ENCODE measurements around the gene BMPER.

BMPER gene

DNA sequence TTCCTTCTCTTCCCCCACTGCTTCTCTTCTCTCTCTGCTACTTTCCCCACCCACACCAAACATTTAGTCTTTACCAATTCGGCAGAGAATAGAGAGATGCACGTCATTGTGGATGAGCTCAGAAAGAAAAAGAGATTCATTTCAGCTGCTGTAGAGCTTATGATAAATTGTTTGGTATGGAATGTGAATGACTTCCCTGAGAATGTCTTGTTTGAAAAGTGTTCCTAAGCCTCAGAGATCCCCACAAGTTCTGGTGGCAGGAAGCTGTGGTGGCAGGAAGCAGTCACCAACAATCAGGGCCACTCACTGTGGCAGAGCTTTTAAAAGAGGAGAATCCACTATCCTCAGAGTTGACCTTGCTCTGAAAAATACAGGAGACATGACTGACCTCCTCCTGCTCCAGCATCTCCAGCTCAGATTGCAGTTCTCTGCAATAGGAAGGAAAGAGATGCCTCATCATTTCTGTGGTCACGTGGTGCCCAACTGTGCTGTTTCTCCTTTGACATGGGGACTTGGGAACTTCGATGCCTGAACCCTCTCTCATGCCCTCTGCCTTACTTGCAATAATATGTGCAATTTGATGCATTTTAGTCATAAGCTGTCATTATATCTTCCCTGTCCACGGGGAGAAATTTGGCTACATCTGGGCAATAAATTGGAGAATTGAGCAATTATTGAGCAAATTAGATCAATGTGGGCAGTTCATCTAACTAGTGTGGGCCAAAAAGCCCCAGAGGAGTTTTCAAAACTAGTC is 76.5 kb downstream of the BMPER start:
- H3K36me3 ChIP-seq (ENCODE audit: insufficient read depth, low read length), result no peaks in the 10 kb centered on the region
- H3K4me1 ChIP-seq (ENCODE audit: insufficient read depth, low read length), result peaks cover 6% of the 10 kb centered on the region; the same call in 1 of the 2 replicates
- no peaks in the 10 kb centered on the region for H3K9me3 ChIP-seq (ENCODE audit: control insufficient read depth, insufficient read depth, low read length)
- no peak overlapping the region for H3K9ac ChIP-seq (ENCODE audit: low read depth, low read length)

DNA sequence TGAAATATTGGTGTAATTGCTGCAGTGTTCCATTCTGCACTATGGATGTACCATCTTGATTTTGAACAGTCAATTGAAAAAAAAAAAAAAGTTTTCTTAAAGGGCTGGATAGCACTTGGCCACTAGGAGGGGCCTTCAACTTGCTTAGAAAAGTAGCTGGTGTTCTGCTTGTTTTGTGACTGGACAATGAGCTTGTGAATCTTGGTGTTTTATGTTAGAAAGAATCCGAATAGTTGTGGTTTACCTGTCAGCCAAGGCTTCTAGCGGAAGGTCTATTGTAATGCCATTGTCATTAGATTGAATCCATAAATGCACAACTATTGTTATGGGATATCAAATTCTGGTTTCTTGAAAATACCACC is 77.1 kb downstream of the BMPER start:
- H3K9ac ChIP-seq (ENCODE audit: low read depth, low read length), result no peak overlapping the region
- H3K4me1 ChIP-seq (ENCODE audit: insufficient read depth, low read length), result peaks cover 10% of the 10 kb centered on the region; the same call in 1 of the 2 replicates
- no peaks in the 10 kb centered on the region for H3K36me3 ChIP-seq (ENCODE audit: insufficient read depth, low read length)
- no peaks in the 10 kb centered on the region for H3K9me3 ChIP-seq (ENCODE audit: control insufficient read depth, insufficient read depth, low read length)

GRCh38 chr7:33986451-33986850 is 81.1 kb downstream of the BMPER start:
- peaks cover 10% of the 10 kb centered on the region; the same call in 1 of the 2 replicates for H3K4me1 ChIP-seq (ENCODE audit: insufficient read depth, low read length)
- no peaks in the 10 kb centered on the region for H3K36me3 ChIP-seq (ENCODE audit: insufficient read depth, low read length)
- no peak overlapping the region for H3K9ac ChIP-seq (ENCODE audit: low read depth, low read length)
- H3K9me3 ChIP-seq (ENCODE audit: control insufficient read depth, insufficient read depth, low read length), result no peaks in the 10 kb centered on the region

DNA sequence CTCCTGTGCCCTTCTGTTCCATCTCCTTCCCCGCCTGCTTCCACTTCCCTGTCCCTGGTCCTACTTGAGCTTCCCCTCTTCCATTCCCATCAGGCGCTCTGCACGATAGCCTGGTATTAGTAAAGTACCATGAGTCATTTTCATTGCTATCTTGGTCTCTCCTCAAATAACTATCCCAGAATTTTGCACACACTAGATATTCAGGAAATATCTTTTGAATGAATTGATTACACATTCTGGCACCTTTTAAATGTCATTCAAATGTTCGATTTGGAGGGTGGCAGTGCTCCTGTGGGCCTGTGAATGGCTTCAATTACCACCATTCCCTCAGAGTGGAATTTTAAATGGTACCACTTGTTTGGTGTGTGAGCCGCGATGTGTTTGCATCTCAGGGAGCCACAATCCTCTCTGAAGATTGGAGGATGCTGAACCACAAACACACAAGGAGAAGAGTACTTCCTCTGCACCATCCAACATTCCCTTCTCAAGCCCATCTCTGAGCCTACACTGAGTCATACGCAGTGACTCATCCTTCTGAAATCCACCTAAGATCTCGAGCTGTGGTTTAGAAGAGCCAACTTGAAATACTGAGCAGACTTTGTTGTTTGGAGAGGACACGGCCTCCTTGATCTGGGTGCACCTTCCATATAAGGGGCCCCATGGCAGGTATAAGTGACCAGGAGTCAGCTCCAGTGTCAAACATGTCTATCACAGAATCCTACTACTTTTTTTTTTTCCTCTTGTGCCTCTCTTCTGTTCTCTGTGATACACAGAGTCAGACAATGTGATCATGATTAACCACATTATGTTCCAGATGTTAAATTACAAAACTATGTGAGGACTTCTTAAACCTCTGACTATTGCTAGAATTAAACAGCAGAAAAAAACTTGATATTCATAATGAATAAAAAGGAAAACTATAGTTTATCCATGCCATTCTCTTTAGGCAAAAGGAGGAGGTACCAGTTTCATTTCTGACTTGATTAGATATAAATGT is 81.9 kb downstream of the BMPER start:
- Histone ChIP-seq H3K36me3 (ENCODE audit: insufficient read depth, low read length) (no peaks in the 10 kb centered on the region), H3K9me3 (ENCODE audit: control insufficient read depth, insufficient read depth, low read length) (no peaks in the 10 kb centered on the region), H3K4me1 (ENCODE audit: insufficient read depth, low read length) (peaks cover 10% of the 10 kb centered on the region; the same call in 1 of the 2 replicates), H3K9ac (ENCODE audit: low read depth, low read length) (no peak overlapping the region)

- Histone ChIP-seq H3K4me1 (ENCODE audit: insufficient read depth, low read length) (no peaks in the 10 kb centered on the region), H3K9me3 (ENCODE audit: control insufficient read depth, insufficient read depth, low read length) (no peaks in the 10 kb centered on the region), H3K36me3 (ENCODE audit: insufficient read depth, low read length) (no peaks in the 10 kb centered on the region), H3K9ac (ENCODE audit: low read depth, low read length) (no peak overlapping the region)
These were observed 91.6 kb downstream of the BMPER start for GRCh38 chr7:33996899-33997298.

DNA sequence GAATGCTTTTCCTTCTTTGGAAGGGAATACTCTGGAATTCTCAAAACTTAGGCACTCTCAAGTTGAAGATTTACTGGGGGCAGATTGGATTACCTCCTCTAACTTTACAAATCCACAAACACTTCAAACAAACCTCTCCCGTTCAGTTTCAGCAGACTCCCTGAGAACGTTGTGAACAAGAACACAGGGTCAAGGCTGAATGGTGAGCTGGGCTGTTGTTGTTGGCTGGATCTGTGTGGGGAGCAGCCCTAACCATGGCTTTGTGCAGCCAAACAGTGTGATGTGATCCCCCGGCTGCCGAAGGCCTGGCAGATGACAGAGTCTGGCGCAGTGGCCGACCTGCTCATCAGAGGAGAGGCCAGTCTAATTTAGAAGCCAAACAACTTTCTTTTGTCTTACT is 93.1 kb downstream of the BMPER start:
- Histone ChIP-seq H3K9ac (ENCODE audit: low read depth, low read length) (no peak overlapping the region), H3K36me3 (ENCODE audit: insufficient read depth, low read length) (no peaks in the 10 kb centered on the region), H3K9me3 (ENCODE audit: control insufficient read depth, insufficient read depth, low read length) (no peaks in the 10 kb centered on the region), H3K4me1 (ENCODE audit: insufficient read depth, low read length) (no peaks in the 10 kb centered on the region)

GRCh38 chr7:34011017-34011695 is 105.8 kb downstream of the BMPER start:
- Histone ChIP-seq H3K9me3 (ENCODE audit: control insufficient read depth, insufficient read depth, low read length) (no peaks in the 10 kb centered on the region), H3K9ac (ENCODE audit: low read depth, low read length) (no peak overlapping the region), H3K36me3 (ENCODE audit: insufficient read depth, low read length) (no peaks in the 10 kb centered on the region), H3K4me1 (ENCODE audit: insufficient read depth, low read length) (peaks cover 8% of the 10 kb centered on the region)

DNA sequence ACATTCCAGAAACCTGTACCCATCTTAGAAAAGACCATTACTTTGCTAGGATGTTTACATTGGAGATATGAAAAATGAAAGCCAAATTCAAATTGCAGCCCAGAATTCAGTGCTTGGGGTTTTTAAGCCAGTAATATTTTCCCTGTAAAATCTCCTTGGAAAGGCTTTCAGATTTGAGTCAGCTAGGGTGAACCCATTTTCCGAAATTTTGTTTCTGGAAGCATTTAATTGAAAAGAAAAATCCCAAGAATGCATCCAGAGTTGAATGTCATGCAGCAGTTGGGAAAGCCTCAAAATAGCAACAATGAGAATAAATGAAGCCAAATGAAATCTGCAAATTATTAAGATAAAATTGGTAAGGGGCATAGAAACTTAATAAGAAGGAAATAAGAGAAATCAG is 106.4 kb downstream of the BMPER start:
- H3K36me3 ChIP-seq (ENCODE audit: insufficient read depth, low read length), result no peaks in the 10 kb centered on the region
- H3K9me3 ChIP-seq (ENCODE audit: control insufficient read depth, insufficient read depth, low read length), result no peaks in the 10 kb centered on the region
- no peak overlapping the region for H3K9ac ChIP-seq (ENCODE audit: low read depth, low read length)

GRCh38 chr7:34013421-34013820 is 108.1 kb downstream of the BMPER start:
- Histone ChIP-seq H3K36me3 (ENCODE audit: insufficient read depth, low read length) (no peaks in the 10 kb centered on the region), H3K9me3 (ENCODE audit: control insufficient read depth, insufficient read depth, low read length) (no peaks in the 10 kb centered on the region), H3K4me1 (ENCODE audit: insufficient read depth, low read length) (peaks cover 8% of the 10 kb centered on the region; the same call in 1 of the 2 replicates), H3K9ac (ENCODE audit: low read depth, low read length) (no peak overlapping the region)

More for the DNA sequence above, 106.4 kb downstream of the BMPER start:
- peaks cover 8% of the 10 kb centered on the region for H3K4me1 ChIP-seq (ENCODE audit: insufficient read depth, low read length)

DNA sequence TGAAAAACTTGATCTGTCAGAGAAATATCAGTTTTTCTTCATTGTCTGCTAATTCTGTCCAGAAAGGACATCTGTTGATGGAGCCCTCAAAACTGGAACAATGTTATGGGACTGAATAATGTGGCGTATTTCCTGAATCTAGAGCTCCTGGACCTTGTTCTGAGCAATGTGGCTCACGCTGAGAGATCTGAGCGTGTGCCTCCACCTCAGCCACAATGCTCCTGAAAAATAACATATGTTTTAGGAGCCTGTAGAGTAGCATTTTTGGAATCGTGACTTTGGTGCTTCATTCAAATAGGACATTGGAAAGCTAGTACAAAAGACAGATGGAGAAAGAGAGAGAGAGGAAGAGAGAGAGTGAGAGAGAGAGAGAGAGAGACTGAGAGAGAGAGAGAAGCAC is 110.3 kb downstream of the BMPER start:
- H3K4me1 ChIP-seq (ENCODE audit: insufficient read depth, low read length), result peaks cover 8% of the 10 kb centered on the region; the same call in 1 of the 2 replicates
- H3K9me3 ChIP-seq (ENCODE audit: control insufficient read depth, insufficient read depth, low read length), result no peaks in the 10 kb centered on the region
- H3K36me3 ChIP-seq (ENCODE audit: insufficient read depth, low read length), result no peaks in the 10 kb centered on the region
- H3K9ac ChIP-seq (ENCODE audit: low read depth, low read length), result no peak overlapping the region

DNA sequence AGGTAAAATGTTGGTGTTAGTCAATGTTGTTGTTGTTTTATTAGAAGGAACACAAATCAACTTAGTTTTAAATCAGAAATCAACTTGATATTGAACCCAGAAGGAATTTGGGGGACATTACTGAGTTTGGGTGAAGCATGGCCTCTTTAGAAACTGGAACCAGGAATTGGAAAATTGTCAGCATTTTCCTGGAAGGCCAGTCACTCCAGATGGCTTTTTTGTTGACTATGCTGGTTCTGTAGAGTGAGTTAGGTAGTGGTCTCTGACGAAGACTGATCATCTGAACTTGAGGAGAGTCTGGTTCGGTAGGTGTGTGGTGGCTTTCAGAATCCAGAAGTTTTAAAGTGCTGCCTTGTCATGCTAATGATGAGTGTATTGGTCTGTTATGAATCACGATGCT is 111.5 kb downstream of the BMPER start:
- no peaks in the 10 kb centered on the region for H3K4me1 ChIP-seq (ENCODE audit: insufficient read depth, low read length)
- no peaks in the 10 kb centered on the region for H3K36me3 ChIP-seq (ENCODE audit: insufficient read depth, low read length)
- H3K9ac ChIP-seq (ENCODE audit: low read depth, low read length), result no peak overlapping the region
- no peaks in the 10 kb centered on the region for H3K9me3 ChIP-seq (ENCODE audit: control insufficient read depth, insufficient read depth, low read length)

DNA sequence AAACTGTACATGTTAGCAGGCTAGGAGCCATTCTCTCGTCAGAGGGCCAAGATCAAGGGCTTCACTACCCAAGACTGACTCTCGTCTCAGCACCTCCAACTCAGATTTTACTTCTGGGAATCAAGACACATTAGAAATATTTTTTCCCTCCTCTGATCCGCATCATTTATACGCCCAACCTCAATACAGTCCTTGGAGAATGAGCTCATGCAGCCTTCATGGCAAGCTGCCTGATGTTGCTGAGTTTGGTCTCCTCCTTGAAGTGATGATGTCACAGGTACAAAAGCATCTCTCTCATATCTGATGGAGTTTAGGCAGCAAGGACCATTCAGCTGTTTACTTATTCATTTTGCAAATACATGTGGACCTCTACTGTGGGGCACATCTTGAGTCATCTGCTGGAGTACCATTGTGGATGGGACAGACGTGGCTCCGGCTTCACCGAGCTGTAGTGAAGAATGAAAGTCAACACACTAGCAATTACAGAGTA is 114.0 kb downstream of the BMPER start:
- Histone ChIP-seq H3K36me3 (ENCODE audit: insufficient read depth, low read length) (no peaks in the 10 kb centered on the region), H3K9me3 (ENCODE audit: control insufficient read depth, insufficient read depth, low read length) (no peaks in the 10 kb centered on the region), H3K4me1 (ENCODE audit: insufficient read depth, low read length) (no peaks in the 10 kb centered on the region; the same call in 1 of the 2 replicates), H3K9ac (ENCODE audit: low read depth, low read length) (no peak overlapping the region)

DNA sequence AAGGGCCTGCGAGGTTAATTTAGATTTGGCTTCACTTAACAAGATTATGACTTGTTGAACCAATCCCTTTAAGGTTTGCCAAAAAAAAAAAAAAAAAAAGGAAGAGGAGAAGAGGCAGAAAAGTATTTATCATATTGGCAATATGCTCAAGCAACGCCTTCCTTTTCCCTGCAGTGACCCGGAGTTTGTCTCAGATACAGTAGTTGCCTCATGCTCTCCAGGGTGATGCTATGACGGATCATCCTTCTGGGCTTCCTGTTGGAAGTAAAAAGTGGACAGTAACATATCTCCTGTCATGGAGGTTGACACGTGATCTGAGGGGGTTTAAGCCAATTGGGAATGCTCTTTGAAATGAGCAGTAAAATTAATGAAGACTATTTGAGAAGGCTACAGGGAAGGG is 117.3 kb downstream of the BMPER start:
- Histone ChIP-seq H3K9ac (ENCODE audit: low read depth, low read length) (no peak overlapping the region), H3K9me3 (ENCODE audit: control insufficient read depth, insufficient read depth, low read length) (no peaks in the 10 kb centered on the region), H3K4me1 (ENCODE audit: insufficient read depth, low read length) (peaks cover 5% of the 10 kb centered on the region; the same call in 1 of the 2 replicates), H3K36me3 (ENCODE audit: insufficient read depth, low read length) (no peaks in the 10 kb centered on the region)

DNA sequence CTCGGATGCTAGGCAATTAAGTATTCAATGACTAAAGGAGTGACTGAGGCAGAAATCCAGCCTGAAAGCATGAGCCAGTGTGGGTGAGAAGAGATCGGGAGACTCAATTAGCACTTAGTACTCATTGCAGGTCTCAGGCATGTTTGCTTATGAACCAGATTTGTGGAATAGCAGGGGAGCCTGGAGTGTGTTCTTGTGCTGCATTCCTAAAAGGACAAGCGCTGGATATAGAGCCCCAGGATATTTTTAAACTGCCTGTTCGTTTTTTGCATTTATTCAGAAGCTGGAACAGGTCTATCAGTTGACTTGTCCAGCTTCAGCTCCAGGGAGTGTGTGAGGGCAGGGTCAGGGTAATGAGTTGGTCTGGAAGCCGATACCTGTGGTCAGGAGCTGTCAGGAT is 120.3 kb downstream of the BMPER start:
- Histone ChIP-seq H3K9me3 (ENCODE audit: control insufficient read depth, insufficient read depth, low read length) (no peaks in the 10 kb centered on the region), H3K36me3 (ENCODE audit: insufficient read depth, low read length) (no peaks in the 10 kb centered on the region), H3K4me1 (ENCODE audit: insufficient read depth, low read length) (peaks cover 5% of the 10 kb centered on the region; the same call in 1 of the 2 replicates), H3K9ac (ENCODE audit: low read depth, low read length) (no peak overlapping the region)
